HCT116 (cell line): Measurements from ENCODE around the gene C19orf85. TPM values are rescaled to one million over a fixed set of nuclear protein-coding genes. Genes with fewer than 3 reads are reported as not detected.

ENCODE experiments used
- ATAC-seq: fragments of 200-7000 bp; cut with Tn5 transposase; 2 replicates; pipeline ENCODE4 v1.9.1; 2020; ENCODE audit warnings: mild to moderate bottlenecking, moderate library complexity
- BruUV-seq: library from RNA; stranded (reverse); fragments of 400-500 nt; replicated peaks from 2 replicates; lab custom pipeline; 2021; lab: Mats Ljungman, UMichigan
- CTCF ChIA-PET: fragments of 300-600 bp; sonication (Branson Sonifier 250); formaldehyde crosslinking; loops from one replicate; lab custom pipeline; 2021; ENCODE audit warnings: antibody characterized with exemption; lab: Charles Lee
- POLR2A ChIA-PET: fragments of 300-600, 350-600 bp; sonication (Branson Sonifier 250); formaldehyde crosslinking; loops from one replicate; lab custom pipeline; 2021; ENCODE audit warnings: antibody characterized with exemption; lab: Charles Lee
- RAD21 ChIA-PET, 2 experiments: fragments of 300-600 bp; sonication (Branson Sonifier 250); formaldehyde crosslinking; loops; one replicate each; lab custom pipeline; 2023; ENCODE audit warnings: low total read pairs in 2 of 2; ENCODE audit not compliant: uncharacterized antibody in 2 of 2, unreplicated experiment in 2 of 2, low non-redundant PET in 1 of 2; lab: Charles Lee
- DNase-seq: peaks from one replicate; pipeline ENCODE4 v3.0.0-alpha.2; 2010; ENCODE audit warnings: low read depth, low spot score
- H2AFZ ChIP-seq: fragments of 200-600 bp; shearing (Covaris generic), sonication (generic); 2 replicates; pipeline ENCODE4 v1.6.1; 2017; ENCODE audit warnings: low read depth, mixed run types, mixed read lengths, antibody characterized with exemption, low read length; ENCODE audit not compliant: poor library complexity, severe bottlenecking
- H3K27ac ChIP-seq: 2 replicates; pipeline ENCODE4 v1.5.1; 2012; ENCODE audit warnings: low read depth, low read length
- H3K27me3 ChIP-seq: fragments of 200-600 bp; sonication (generic); 2 replicates; pipeline ENCODE4 v1.6.1; 2016; ENCODE audit warnings: mixed run types, low read length, mixed read lengths; ENCODE audit not compliant: insufficient read depth
- H3K36me3 ChIP-seq, 2 experiments: fragments of 200-500 bp in 1 of 2; fragments of 200-600 bp in 1 of 2; sonication (Bioruptor generic) in 1 of 2; sonication (generic) in 1 of 2; 2 replicates each; pipeline versions ENCODE4 v1.5.1 to v1.6.1; 2014 to 2016; ENCODE audit warnings: low read length in 2 of 2, inconsistent platforms in 1 of 2, mixed read lengths in 1 of 2, mixed run types in 1 of 2; ENCODE audit not compliant: insufficient read depth in 2 of 2, control insufficient read depth in 1 of 2
- H3K4me1 ChIP-seq, 2 experiments: fragments of 200-600 bp in 1 of 2; sonication (generic) in 1 of 2; 2 replicates each; pipeline versions ENCODE4 v1.5.1 to v1.6.1; 2012 to 2017; ENCODE audit warnings: low read length in 2 of 2, inconsistent platforms in 1 of 2, mild to moderate bottlenecking in 1 of 2, mixed read lengths in 1 of 2, mixed run types in 1 of 2, moderate library complexity in 1 of 2; ENCODE audit not compliant: insufficient read depth in 2 of 2, control insufficient read depth in 1 of 2
- H3K4me2 ChIP-seq: fragments of 200-600 bp; sonication (generic); 2 replicates; pipeline ENCODE4 v1.6.1; 2017; ENCODE audit warnings: mixed run types, low read length, mixed read lengths
- H3K4me3 ChIP-seq, 2 experiments: fragments of 200-600 bp in 1 of 2; sonication (generic) in 1 of 2; replicated peaks in 1 of 2; 2 replicates each; pipeline ENCODE4 v1.5.1; 2011 to 2016; ENCODE audit warnings: low read length in 2 of 2, control low read depth in 1 of 2, low read depth in 1 of 2, mild to moderate bottlenecking in 1 of 2, mixed read lengths in 1 of 2, mixed run types in 1 of 2
- H3K79me2 ChIP-seq: fragments of 200-600 bp; sonication (generic); 2 replicates; pipeline ENCODE4 v1.6.1; 2017; ENCODE audit warnings: mild to moderate bottlenecking, mixed run types, low read length, moderate library complexity, mixed read lengths; ENCODE audit not compliant: insufficient read depth
- H3K9ac ChIP-seq: fragments of 200-600 bp; sonication (generic); 2 replicates; pipeline ENCODE4 v1.6.1; 2016; ENCODE audit warnings: low read length, mixed read lengths
- H3K9me2 ChIP-seq: fragments of 200-600 bp; sonication (generic), shearing (Covaris generic); 2 replicates; pipeline ENCODE4 v1.6.1; 2017; ENCODE audit warnings: mixed run types, mild to moderate bottlenecking, moderate library complexity; ENCODE audit not compliant: insufficient read depth
- H3K9me3 ChIP-seq, 2 experiments: fragments of 200-500 bp in 1 of 2; fragments of 200-600 bp in 1 of 2; sonication (Bioruptor generic) in 1 of 2; sonication (generic) in 1 of 2; 2 replicates each; pipeline ENCODE4 v1.6.1; 2014 to 2017; ENCODE audit warnings: low read length in 2 of 2, mixed read lengths in 2 of 2, inconsistent platforms in 1 of 2, low read depth in 1 of 2, mild to moderate bottlenecking in 1 of 2, mixed run types in 1 of 2, moderate library complexity in 1 of 2; ENCODE audit not compliant: control insufficient read depth in 1 of 2, insufficient read depth in 1 of 2
- H4K20me1 ChIP-seq: fragments of 200-600 bp; sonication (generic), shearing (Covaris generic); 2 replicates; pipeline ENCODE4 v1.6.1; 2017; ENCODE audit warnings: mixed run types, mild to moderate bottlenecking, moderate library complexity; ENCODE audit not compliant: insufficient read depth
- CBX3 ChIP-seq: IDR thresholded peaks from 2 replicates; pipeline ENCODE4 v1.6.1; 2012; ENCODE audit warnings: low read depth
- CEBPB ChIP-seq: IDR thresholded peaks from 2 replicates; pipeline ENCODE4 v1.6.1; 2012; ENCODE audit warnings: low read depth
- CTCF ChIP-seq, 3 experiments: fragments of 200-600 bp in 1 of 3; sonication (generic) in 1 of 3; IDR thresholded peaks in 2 of 3; conservative IDR thresholded peaks in 1 of 3; 2 replicates each; pipeline ENCODE4 v1.5.1; 2012 to 2017; ENCODE audit warnings: low read depth in 2 of 3, low read length in 2 of 3, antibody characterized with exemption in 1 of 3, borderline replicate concordance in 1 of 3, control low read depth in 1 of 3, mild to moderate bottlenecking in 1 of 3, mixed read lengths in 1 of 3, mixed run types in 1 of 3, moderate library complexity in 1 of 3; ENCODE audit not compliant: insufficient read depth in 1 of 3
- EGR1 ChIP-seq: IDR thresholded peaks from 2 replicates; pipeline ENCODE4 v1.6.1; 2012; ENCODE audit warnings: low read depth
- ELF1 ChIP-seq: IDR thresholded peaks from 2 replicates; pipeline ENCODE4 v1.6.1; 2012; ENCODE audit warnings: low read depth, borderline replicate concordance
- EZH2 ChIP-seq: fragments of 200-600 bp; sonication (generic); IDR thresholded peaks from 2 replicates; pipeline ENCODE4 v1.6.1; 2017; ENCODE audit warnings: antibody characterized with exemption, mixed run types
- EZH2phosphoT487 ChIP-seq: fragments of 200-600 bp; IDR thresholded peaks from 2 replicates; pipeline ENCODE4 v1.6.1; 2018; ENCODE audit warnings: antibody characterized with exemption, borderline replicate concordance
- FOSL1 ChIP-seq: IDR thresholded peaks from 2 replicates; pipeline ENCODE4 v1.6.1; 2012; ENCODE audit warnings: low read depth
- JUND ChIP-seq: IDR thresholded peaks from 2 replicates; pipeline ENCODE4 v1.6.1; 2012
- POLR2A ChIP-seq: IDR thresholded peaks from 2 replicates; pipeline ENCODE4 v1.7.0; 2011; ENCODE audit warnings: borderline replicate concordance; ENCODE audit not compliant: insufficient read depth, insufficient read length; ENCODE audit errors: extremely low read depth
- POLR2AphosphoS5 ChIP-seq: IDR thresholded peaks from 2 replicates; pipeline ENCODE4 v1.6.1; 2011; ENCODE audit warnings: mild to moderate bottlenecking, low read depth, low read length, moderate library complexity
- RAD21 ChIP-seq: IDR thresholded peaks from 2 replicates; pipeline ENCODE4 v1.6.1; 2012; ENCODE audit warnings: low read depth, mild to moderate bottlenecking
- SP1 ChIP-seq: IDR thresholded peaks from 2 replicates; pipeline ENCODE4 v1.6.1; 2012; ENCODE audit warnings: low read depth
- SRF ChIP-seq: IDR thresholded peaks from 2 replicates; pipeline ENCODE4 v1.6.1; 2012; ENCODE audit warnings: low read depth
- TCF7L2 ChIP-seq: IDR thresholded peaks from 2 replicates; pipeline ENCODE4 v1.7.0; 2011; ENCODE audit warnings: borderline replicate concordance, inconsistent platforms; ENCODE audit not compliant: insufficient read depth, insufficient read length; ENCODE audit errors: extremely low read depth
- YY1 ChIP-seq: IDR thresholded peaks from 2 replicates; pipeline ENCODE4 v1.6.1; 2011; ENCODE audit warnings: low read length, low read depth, moderate library complexity, mild to moderate bottlenecking; ENCODE audit not compliant: insufficient replicate concordance; ENCODE audit errors: extremely low read depth
- ZNF274 ChIP-seq: fragments of 200-500 bp; sonication (Bioruptor generic); IDR thresholded peaks from 2 replicates; pipeline ENCODE4 v1.6.1; 2014; ENCODE audit warnings: mild to moderate bottlenecking, low read depth, low read length, inconsistent platforms
- intact Hi-C: fragments of 100-400 bp; cut with micrococcal nuclease; formaldehyde crosslinking; loops from 2 replicates; pipeline ENCODE4 v1.10.0; 2022
- total RNA-seq: library from RNA; stranded (reverse); gene quantifications from one replicate; pipeline ENCODE4 v1.2.1, GENCODE V29; 2021; ENCODE audit not compliant: unreplicated experiment
- TF ChIP-seq, protein P1 (sequence below): IDR thresholded peaks from 2 replicates; pipeline ENCODE4 v1.6.1; 2012
- TF ChIP-seq, protein P2 (sequence below): IDR thresholded peaks from 2 replicates; pipeline ENCODE4 v1.6.1; 2011; ENCODE audit warnings: mild to moderate bottlenecking, low read length, moderate library complexity; ENCODE audit not compliant: insufficient replicate concordance; ENCODE audit errors: extremely low read depth
- TF ChIP-seq, protein P3 (sequence below): IDR thresholded peaks from 2 replicates; pipeline ENCODE4 v1.6.1; 2012; ENCODE audit warnings: low read depth

The C19orf85 gene
- total RNA-seq, 1 experiment from 2014 or later, result 0.34 TPM

DNA sequence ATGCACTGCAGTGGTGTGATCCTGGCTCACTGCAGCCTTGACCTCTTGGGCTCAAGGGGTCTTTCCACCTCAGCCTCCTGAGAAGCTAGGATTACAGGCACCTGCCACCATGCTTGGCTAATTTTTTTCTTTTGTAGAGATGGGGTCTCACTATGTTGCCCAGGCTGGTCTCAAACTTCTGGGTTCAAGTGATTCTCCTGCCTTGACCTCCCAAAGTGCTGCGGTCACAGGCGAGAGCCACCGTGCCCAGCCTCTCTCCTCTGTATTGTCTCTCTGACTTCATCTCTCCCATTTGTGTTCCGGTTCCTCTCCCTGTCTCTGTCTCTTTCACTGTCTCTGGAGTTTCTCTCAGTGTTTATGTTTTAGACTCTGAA lies 1.7 kb upstream of the C19orf85 start:
- no peak overlapping the region for H2AFZ ChIP-seq
- H3K4me2 ChIP-seq, result no peak overlapping the region
- peaks cover 16% of the 10 kb centered on the region for H3K79me2 ChIP-seq
- RAD21 ChIA-PET, result interaction anchor here in 1 of 2 experiments (0.6 to 0.7 kb wide), 2 partner anchors 40 to 166 kb away, joined by 3 read pairs; no protein-coding TSS in a partner anchor
- H4K20me1 ChIP-seq, result no peaks in the 10 kb centered on the region
- no peak overlapping the region for H3K27ac ChIP-seq
- no peaks in the 10 kb centered on the region for H3K9me2 ChIP-seq
- H3K4me3 ChIP-seq, result no peak overlapping the region
- CTCF ChIA-PET, result no interaction called here
- H3K36me3 ChIP-seq, result peaks cover 0 to 9% of the 10 kb centered on the region in 2 experiments; a peak in 2 of 4 replicates
- H3K9ac ChIP-seq, result no peak overlapping the region
- H3K9me3 ChIP-seq, result no peaks in the 10 kb centered on the region
- no peak for DNase-seq
- intact Hi-C loops, result no loop called here
- POLR2A ChIA-PET, result interaction anchor here (1.6 kb wide), 1 partner anchor 10 kb away, joined by 4 read pairs; the partner anchor contains the start of gene ZNF628
- no peak for TF ChIP-seq FOSL1
- no peak for TF ChIP-seq CEBPB
- TF ChIP-seq CBX3, result no peak
- TF ChIP-seq SP1, result no peak
- no peak for TF ChIP-seq EZH2phosphoT487
- TF ChIP-seq, protein P1, sequence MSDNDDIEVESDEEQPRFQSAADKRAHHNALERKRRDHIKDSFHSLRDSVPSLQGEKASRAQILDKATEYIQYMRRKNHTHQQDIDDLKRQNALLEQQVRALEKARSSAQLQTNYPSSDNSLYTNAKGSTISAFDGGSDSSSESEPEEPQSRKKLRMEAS, result no peak
- TF ChIP-seq TCF7L2, result no peak
- no peak for TF ChIP-seq ZNF274
- no peak for TF ChIP-seq POLR2AphosphoS5
- no peak for TF ChIP-seq JUND
- TF ChIP-seq EZH2, result no peak
- TF ChIP-seq, protein P2, sequence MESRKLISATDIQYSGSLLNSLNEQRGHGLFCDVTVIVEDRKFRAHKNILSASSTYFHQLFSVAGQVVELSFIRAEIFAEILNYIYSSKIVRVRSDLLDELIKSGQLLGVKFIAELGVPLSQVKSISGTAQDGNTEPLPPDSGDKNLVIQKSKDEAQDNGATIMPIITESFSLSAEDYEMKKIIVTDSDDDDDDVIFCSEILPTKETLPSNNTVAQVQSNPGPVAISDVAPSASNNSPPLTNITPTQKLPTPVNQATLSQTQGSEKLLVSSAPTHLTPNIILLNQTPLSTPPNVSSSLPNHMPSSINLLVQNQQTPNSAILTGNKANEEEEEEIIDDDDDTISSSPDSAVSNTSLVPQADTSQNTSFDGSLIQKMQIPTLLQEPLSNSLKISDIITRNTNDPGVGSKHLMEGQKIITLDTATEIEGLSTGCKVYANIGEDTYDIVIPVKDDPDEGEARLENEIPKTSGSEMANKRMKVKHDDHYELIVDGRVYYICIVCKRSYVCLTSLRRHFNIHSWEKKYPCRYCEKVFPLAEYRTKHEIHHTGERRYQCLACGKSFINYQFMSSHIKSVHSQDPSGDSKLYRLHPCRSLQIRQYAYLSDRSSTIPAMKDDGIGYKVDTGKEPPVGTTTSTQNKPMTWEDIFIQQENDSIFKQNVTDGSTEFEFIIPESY, result no peak
- TF ChIP-seq CTCF (IDR thresholded peaks at IDR 0.05 in 2 of 3, conservative IDR thresholded peaks at IDR 0.05 in 1 of 3; ENCODE audit: borderline replicate concordance in 1 of 3, insufficient read depth in 1 of 3, low read depth in 2 of 3, low read length in 2 of 3), result no peak
- no peak for TF ChIP-seq POLR2A
- TF ChIP-seq RAD21, result no peak
- no peak; the same call in 1 of the 2 replicates for TF ChIP-seq ELF1
- TF ChIP-seq YY1, result no peak
- TF ChIP-seq, protein P3, sequence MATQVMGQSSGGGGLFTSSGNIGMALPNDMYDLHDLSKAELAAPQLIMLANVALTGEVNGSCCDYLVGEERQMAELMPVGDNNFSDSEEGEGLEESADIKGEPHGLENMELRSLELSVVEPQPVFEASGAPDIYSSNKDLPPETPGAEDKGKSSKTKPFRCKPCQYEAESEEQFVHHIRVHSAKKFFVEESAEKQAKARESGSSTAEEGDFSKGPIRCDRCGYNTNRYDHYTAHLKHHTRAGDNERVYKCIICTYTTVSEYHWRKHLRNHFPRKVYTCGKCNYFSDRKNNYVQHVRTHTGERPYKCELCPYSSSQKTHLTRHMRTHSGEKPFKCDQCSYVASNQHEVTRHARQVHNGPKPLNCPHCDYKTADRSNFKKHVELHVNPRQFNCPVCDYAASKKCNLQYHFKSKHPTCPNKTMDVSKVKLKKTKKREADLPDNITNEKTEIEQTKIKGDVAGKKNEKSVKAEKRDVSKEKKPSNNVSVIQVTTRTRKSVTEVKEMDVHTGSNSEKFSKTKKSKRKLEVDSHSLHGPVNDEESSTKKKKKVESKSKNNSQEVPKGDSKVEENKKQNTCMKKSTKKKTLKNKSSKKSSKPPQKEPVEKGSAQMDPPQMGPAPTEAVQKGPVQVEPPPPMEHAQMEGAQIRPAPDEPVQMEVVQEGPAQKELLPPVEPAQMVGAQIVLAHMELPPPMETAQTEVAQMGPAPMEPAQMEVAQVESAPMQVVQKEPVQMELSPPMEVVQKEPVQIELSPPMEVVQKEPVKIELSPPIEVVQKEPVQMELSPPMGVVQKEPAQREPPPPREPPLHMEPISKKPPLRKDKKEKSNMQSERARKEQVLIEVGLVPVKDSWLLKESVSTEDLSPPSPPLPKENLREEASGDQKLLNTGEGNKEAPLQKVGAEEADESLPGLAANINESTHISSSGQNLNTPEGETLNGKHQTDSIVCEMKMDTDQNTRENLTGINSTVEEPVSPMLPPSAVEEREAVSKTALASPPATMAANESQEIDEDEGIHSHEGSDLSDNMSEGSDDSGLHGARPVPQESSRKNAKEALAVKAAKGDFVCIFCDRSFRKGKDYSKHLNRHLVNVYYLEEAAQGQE, result no peak
- TF ChIP-seq SRF, result no peak
- TF ChIP-seq EGR1, result no peak
- TF ChIP-seq, all 23 proteins: peak for 0
- H3K27me3 ChIP-seq, result no peaks in the 10 kb centered on the region
- peaks cover 15 to 38% of the 10 kb centered on the region in 2 experiments; a peak in 3 of 4 replicates for H3K4me1 ChIP-seq
- BruUV-seq, result no TSS peak
- ATAC-seq, result no peak
